GM19452 (cell line): ENCODE measurements around the gene BTN1A1.

ENCODE experiments used
- ATAC-seq: cut with Tn5 transposase; IDR thresholded peaks from one replicate; pipeline ENCODE4 v1.9.1; 2021; ENCODE audit not compliant: unreplicated experiment

BTN1A1 gene

GRCh38 chr6:26556263-26557070 lies 56.4 kb downstream of the BTN1A1 start:
- ATAC-seq, result no peak
